Measurements from ENCODE around the gene LRRC34. TPM values are rescaled to one million over a fixed set of nuclear protein-coding genes. Genes with fewer than 3 reads are reported as not detected.

Gene LRRC34, protein sequence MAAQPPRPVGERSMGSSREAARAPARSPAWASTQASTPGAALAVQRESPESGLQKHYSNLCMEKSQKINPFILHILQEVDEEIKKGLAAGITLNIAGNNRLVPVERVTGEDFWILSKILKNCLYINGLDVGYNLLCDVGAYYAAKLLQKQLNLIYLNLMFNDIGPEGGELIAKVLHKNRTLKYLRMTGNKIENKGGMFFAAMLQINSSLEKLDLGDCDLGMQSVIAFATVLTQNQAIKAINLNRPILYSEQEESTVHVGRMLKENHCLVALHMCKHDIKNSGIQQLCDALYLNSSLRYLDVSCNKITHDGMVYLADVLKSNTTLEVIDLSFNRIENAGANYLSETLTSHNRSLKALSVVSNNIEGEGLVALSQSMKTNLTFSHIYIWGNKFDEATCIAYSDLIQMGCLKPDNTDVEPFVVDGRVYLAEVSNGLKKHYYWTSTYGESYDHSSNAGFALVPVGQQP
- 2.3 TPM for total RNA-seq
- long read RNA-seq, partial matches to known transcripts, result 0 of 4 reads
- long read RNA-seq, other reads (novel, unspliced or antisense), result 1 of 4 reads

DNA sequence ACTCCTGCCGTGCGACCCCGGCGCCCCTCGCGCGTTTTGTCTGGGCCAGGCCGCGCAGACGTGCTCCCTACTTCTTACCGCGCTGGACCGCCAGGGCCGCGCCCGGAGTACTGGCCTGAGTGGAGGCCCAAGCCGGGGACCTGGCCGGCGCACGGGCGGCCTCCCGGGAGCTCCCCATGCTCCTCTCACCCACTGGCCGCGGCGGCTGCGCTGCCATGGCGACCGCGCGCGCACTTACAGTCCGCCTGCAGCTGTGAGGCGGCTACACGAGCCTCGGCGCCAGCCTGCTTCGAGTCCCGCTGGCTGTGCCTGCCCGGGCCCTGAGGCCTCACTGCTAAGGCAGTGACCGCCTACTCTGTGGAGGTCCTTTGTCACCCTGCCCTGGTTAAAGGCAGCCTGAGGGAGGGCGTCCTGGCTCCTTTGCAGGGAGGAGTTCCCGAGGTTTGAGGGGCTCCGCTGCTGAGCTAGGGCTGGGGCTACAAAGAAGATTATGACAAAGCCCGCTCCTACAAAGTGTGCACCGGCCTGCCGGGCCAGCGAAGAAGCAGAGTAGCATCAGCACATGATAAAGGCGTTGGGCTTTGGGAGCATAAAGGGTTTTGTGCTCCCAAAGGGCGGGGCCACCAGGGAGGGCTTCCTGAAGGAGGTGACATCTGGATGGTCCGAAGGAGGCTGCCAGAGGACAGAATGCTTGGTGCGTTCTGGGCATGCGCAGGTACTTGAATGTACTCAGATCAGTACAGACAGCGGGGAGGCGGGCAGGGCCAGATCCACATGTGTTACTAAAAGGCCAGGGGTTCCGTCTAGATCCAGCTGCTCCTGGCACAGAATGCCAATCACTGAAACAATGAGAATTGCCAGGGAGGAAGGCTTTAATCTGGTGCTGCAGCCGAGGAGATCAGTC lies at the start of gene LRRC34, which contains the start of gene LRRIQ4:
Gene LRRC34, minus strand, starts transcription at position 573 of the 904 bp plus-strand sequence. Its CDS starts 356 bp downstream, at position 217.
Gene LRRIQ4, plus strand, starts transcription at position 539 of the 904 bp plus-strand sequence. CDS start 9,052 bp downstream, outside the sequence.
- intact Hi-C loops (cut with DNase I), result loop anchor here (5.0 kb wide), 1 partner anchor 40 kb away; the partner anchor contains the start of gene MYNN
- peak; percentile 85 for DNase-seq (ENCODE audit: low spot score)

DNA sequence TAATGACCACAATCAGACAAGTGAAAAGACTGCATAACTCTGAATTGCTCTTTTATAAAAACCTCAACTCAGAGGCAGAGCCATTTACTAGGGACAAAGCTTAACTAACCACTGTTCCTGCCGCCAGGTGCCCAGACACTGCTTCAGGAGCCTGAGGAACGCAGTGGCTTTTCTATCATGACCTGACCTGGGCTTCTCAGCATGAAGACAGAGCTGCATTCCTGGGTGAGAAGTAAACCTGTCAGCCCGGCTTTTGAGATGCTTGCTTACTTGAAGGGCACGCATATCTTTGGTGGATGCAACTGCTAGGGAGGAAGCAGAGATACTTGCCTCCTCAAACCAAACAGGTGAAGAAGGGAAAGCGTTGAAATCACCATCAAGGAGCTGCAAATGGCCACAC lies 49.2 kb upstream of the LRRC34 start:
- DNase-seq (ENCODE audit: low spot score), result no peak
- intact Hi-C loops (cut with DNase I), result loop anchor here (10.0 kb wide), 1 partner anchor 193 kb away; no protein-coding TSS in a partner anchor

DNA sequence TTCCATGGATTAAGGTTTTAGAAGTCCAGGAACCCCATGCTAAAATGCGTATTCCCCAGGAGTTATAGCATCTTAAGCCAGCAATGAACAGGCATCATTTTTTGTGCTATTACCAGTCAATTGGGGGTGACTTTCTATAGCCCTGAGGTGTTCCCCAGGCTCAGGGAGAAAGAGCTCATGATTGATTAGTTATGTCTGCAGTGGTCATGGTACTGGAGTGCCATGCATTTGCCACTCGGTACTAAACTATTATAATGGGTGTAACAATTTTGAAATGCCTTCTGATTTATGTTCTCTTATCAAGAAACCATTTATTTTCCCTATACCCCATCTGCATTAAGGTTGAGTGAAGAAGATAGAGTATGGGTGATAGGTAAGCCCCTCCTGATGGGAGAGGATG lies 45.1 kb upstream of the LRRC34 start:
- DNase-seq (ENCODE audit: low spot score), result no peak
- intact Hi-C loops (cut with DNase I), result no loop called here

DNA sequence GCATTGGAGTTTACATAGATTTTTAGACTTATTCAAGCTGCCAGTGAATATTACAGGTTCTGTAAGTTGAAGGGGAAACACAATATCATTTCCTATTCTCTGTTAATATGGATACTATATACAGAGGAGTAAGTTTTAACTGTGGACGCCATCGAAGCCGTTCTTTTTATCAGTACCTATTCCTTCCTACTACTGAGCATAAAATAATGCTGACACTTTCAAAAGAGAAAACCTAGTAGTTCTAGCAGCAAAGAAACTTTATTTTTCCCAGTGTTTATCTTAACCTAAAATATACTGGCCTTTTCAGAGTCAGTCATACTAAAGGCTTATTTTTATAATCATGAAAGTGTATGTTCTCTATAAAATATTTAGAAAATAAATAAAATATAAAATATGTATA lies 42.8 kb upstream of the LRRC34 start:
- intact Hi-C loops (cut with DNase I), result no loop called here
- no peak for DNase-seq (ENCODE audit: low spot score)

DNA sequence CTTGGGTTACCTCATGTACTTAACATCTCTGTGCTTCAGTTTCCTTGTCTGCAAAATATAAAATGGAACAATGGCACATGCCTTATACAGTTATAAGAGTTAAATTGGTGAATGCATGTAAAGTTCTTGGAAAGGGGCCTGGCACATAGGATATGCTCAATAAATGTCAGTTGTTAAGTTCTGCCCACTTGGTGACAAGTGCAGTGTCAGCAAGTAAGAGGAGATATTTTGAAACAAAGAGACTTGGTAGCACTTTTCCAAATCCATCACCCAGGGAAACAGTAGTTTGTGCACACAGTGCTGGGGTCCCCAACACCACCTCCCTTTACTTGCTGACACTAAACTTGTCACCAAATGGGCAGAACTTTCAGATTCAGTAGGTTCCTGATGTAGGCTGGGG lies 37.9 kb upstream of the LRRC34 start:
- intact Hi-C loops (cut with DNase I), result no loop called here
- no peak for DNase-seq (ENCODE audit: low spot score)

DNA sequence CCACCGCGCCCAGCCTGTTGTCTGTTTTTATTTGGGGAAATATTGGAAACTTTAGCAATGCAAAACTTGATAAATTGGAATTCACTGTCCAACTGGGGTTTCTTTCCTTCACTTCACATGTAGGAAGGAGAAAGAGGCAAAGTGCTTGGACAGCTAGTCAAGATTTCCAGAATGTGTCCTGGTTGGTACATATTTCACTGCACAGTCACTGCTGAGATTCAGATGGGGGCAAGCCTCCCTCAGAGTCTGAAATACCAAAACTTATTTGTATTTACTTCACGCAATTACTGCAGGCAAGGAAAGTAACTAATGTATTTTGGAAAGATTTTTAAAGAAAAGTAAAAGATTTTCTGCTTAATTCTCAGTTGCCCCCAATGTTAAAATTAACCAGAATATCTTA lies 36.0 kb upstream of the LRRC34 start:
- intact Hi-C loops (cut with DNase I), result no loop called here
- DNase-seq (ENCODE audit: low spot score), result no peak

DNA sequence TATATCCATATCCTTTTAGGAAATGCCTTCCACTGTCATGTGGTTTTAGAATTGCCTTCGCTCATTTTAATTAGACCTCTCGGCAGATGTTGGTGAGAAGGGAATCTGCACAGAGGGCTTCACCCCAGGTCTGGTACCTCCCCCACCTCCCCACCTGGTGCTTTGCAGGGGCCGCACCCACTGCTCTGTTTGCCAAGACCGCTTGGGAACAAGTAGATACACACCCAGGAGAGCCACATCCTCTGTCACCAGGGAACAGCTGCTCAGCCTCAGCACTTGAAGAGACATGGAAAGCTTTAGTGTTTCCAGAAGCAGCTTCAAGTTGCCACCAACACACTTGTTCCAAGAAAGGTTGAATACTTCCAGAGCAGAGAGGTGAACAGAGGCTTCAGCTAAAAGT lies 35.2 kb upstream of the LRRC34 start:
- no peak for DNase-seq (ENCODE audit: low spot score)
- intact Hi-C loops (cut with DNase I), result no loop called here

DNA sequence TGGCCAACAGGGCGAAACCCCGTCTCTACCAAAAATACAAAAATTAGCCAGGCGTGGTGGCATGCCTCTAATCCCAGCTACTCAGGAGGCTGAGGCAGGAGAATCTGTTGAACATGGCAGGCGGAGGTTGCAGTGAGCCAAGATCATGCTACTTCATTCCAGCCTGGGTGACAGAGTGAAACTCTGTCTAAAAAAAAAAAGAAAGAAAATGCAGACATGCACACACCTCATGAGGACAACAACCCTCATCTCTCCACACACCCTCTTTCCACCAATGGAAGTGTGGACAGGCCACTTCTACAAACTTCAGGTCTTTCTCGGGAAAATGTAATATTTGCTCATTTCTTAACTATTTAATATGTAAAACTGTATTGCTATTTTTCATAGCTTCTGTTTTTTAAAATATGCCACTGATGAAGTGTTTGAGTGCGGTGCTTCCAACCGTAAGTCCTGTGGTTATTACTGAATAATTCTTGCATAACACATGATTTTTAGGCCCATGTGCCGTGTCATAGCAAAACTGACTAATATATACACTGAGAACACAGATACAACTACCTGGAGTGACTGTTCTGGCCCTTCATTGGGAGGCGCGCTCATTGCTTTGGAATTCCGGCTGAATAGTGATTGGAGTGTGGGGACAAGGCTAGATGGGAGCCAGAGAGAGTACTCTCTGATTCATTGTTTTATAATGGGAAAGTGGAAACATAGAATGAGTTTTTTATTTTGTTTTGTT lies 33.9 kb upstream of the LRRC34 start:
- intact Hi-C loops (cut with DNase I), result no loop called here

DNA sequence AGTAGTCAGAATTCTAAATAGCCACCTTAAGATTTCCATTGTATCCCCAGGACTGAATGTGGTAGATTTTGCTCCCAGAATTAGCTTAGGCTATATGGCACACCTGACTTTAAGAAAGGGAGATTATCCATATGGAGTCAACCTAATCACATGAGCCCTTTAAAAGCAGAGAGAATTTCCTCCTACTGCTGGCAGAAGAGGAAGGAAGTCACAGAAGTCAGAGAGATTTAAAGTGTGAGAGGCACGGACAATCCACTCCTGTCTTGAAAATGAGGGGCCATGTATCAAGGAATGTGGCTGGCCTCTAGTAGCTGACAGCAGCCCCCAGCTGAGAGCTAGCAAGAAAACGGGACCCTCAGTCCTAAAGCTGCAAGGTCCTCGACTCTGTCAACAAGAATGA lies 30.3 kb upstream of the LRRC34 start:
- no peak for DNase-seq (ENCODE audit: low spot score)

More for the DNA sequence above, 33.9 kb upstream of the LRRC34 start:
- DNase-seq (ENCODE audit: low spot score), result no peak

DNA sequence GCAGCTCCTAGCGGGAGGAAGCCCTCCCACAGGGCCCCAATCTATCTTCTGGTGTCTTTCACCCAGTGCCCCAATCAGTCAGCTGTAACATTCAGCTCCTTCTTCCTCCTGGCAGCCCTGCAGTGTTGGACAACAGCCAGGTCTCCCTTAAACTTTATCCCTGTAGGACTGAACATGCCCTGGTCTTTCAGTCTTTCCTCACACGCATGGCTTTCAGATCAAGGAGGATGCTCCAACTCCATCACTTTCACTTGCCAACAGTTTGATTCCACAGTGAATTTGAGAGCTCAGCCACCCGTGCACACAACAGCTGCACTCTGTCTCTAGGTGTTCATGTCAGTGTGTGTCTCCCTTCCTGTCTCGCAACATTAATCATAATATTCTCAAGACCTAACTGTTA lies 28.5 kb upstream of the LRRC34 start:
- intact Hi-C loops (cut with DNase I), result no loop called here
- DNase-seq (ENCODE audit: low spot score), result no peak

More for the DNA sequence above, 30.3 kb upstream of the LRRC34 start:
- intact Hi-C loops (cut with DNase I), result no loop called here

DNA sequence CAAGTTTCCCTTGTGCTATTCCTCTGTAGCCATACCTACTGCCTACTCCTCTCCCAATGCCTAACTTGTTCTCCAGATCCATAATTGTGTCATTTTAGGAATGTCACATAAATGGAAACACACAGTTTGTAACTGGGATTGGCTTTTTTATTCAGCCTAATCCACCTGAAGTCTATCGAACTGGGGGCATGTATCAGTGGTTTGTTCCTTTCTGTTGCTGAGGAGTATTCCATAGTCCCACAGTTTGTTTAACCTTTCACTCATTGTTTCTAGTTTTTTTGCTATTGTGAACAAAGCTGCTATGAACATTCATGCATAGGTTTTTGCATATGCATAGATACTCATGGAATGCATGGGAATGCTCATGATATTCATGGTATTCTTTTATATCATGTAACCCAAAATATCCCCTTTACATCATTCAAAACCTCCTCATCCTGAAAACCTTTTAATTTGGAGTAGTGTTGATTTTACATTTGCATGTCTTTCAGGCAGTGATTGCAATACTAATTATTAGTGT lies 25.9 kb upstream of the LRRC34 start:
- DNase-seq (ENCODE audit: low spot score), result no peak
- intact Hi-C loops (cut with DNase I), result no loop called here

DNA sequence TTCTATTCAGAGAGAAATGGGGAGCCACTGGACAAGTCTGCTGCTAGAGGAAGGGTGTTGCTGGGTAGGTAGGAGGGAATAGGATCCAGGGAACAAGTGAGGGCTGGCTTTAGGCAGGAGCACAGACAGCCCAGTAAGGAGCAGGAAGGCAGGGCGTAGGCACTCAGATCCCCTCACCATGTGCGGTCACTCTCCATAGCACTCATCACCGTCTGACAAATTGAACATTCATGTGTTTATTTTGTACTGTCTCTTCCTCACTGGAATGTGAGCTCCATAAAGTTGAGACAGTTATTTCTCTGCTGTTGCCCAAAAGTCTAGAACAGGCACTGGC lies 24.2 kb upstream of the LRRC34 start:
- intact Hi-C loops (cut with DNase I), result no loop called here
- DNase-seq (ENCODE audit: low spot score), result no peak

DNA sequence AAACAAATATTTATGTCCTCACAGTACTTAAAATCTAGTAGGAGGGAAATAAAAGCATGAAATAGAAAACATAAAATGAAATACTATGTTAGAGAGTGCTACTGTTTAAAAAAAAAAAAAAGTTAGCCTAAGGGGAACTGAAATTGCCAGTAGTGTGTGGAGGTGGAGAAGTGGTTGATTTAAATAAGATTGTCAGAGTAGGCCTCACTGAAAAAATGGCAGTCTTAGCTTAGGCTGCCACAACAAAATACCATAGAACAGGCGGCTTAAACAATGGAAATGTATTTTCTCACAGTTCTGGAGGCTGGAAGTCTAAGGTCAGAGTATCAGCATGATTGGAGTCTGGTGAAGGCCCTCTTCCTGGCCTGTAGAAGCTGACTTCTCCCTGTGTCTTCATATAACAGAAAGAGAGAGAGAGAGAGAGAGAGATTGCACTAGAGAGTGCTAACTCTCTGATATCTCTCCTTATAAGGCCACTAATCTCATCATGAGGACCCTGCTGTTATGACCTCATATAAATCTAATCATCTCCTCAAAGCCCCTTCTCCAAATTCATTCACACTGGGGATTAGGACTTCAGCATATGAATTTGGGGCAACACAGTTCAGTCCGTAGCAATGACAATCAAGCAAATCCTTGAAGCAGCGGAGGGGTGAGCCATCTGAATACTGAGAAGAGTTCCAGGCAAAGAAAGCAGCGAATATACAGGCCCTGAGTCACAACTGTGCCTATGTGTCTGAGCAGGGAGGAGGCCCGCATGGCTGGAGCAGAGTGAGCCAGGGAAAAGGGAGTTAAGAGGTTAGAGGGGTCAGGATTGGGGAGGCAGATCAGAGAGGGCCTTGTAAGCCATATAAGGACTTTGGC lies 23.6 kb upstream of the LRRC34 start:
- intact Hi-C loops (cut with DNase I), result no loop called here
- DNase-seq (ENCODE audit: low spot score), result no peak

DNA sequence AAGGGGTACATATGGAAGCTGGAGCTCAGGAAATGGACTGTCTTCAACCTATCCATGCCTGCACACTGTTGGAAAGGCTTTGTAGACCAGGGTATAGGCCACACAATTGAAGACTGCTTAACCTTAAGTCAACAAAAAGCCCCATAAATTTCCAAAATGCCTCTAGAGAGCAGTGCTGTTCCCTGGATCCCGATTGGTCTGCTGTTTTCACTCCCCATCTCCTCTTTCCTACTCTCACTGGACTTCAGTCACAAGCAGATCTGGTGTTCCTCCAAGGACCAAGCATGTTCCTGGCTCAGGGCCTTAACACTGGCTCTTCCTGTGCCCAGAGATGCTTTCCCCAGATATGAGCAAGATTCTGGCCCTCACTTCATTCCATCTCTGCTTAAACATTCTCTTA lies 22.8 kb upstream of the LRRC34 start:
- intact Hi-C loops (cut with DNase I), result no loop called here

DNA sequence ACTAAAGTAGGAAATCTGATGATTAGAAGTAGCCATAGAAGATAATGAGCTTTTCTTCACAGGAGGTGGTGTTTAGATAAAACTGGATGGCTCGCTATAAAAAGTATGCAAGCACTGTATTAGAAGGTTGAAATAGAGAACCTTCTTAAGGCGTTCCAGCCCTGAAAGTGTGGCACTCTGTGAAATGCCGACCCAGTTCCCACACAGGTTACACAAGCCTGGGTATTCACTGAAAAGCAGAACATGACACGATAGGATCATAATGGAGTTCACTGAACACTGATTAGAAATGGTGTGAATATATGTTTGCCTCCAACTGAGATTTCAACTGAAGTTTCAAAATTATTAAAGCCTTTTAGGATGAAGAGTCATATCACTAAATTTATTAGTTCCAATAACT lies 15.0 kb upstream of the LRRC34 start:
- DNase-seq (ENCODE audit: low spot score), result no peak
- intact Hi-C loops (cut with DNase I), result no loop called here

More for the DNA sequence above, 22.8 kb upstream of the LRRC34 start:
- DNase-seq (ENCODE audit: low spot score), result no peak

DNA sequence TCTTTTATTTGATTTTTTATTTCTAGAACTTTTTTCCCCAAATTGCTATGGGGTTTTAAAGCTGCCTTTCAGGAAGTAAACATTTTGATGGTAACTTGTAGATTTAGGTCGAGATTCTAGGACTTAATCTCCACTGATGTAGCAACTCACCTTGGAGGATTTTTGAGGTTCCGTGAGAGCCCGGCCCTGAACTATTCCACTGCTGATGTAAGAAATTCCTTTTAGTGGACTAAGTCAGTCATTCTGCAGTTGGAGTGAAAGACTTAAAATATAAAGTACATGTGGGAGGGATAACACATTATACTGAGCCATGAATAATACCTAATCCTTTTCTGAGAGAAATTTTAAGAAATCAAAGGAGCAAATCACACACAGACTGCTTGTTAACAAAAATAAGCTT lies 12.6 kb upstream of the LRRC34 start:
- no peak for DNase-seq (ENCODE audit: low spot score)
- intact Hi-C loops (cut with DNase I), result no loop called here

DNA sequence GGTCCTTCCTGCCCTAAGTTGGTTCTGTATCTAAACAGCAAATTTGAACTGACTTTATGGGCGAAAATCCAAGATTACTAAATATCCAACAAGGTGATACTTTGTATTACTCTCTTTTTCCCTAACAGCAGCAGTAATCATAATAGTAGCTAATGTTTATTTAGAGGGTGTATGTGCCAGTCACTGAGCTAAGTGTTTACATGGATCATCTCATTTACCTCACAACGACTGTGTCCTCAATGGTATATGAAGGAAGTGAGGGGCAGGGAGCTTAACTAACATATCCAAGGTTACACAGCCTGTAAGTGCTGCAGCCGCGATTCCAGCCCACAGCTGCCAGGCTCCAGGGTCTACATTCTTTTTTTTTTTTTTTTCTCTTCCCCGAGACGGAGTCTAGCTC lies 10.3 kb upstream of the LRRC34 start:
- intact Hi-C loops (cut with DNase I), result no loop called here
- DNase-seq (ENCODE audit: low spot score), result no peak

DNA sequence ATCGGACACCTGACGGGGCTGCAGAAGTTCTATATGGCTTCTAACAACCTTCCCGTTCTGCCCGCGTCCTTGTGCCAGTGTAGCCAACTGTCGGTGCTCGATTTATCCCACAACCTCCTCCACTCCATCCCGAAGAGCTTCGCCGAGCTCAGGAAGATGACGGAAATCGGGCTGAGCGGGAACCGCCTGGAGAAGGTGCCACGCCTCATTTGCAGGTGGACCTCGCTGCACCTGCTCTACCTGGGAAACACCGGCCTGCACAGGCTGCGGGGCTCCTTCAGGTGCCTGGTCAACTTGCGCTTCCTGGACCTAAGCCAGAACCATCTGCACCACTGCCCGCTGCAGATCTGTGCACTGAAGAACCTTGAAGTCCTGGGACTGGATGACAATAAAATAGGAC lies 9.8 kb upstream of the LRRC34 start:
- DNase-seq (ENCODE audit: low spot score), result no peak
- intact Hi-C loops (cut with DNase I), result no loop called here
